Fibroblast of upper back skin (primary cell): ENCODE results near the gene WDR91.

Experiments used
- DNase-seq: peaks from one replicate; pipeline ENCODE4 v3.0.0-alpha.2; 2013

WDR91 gene

DNA sequence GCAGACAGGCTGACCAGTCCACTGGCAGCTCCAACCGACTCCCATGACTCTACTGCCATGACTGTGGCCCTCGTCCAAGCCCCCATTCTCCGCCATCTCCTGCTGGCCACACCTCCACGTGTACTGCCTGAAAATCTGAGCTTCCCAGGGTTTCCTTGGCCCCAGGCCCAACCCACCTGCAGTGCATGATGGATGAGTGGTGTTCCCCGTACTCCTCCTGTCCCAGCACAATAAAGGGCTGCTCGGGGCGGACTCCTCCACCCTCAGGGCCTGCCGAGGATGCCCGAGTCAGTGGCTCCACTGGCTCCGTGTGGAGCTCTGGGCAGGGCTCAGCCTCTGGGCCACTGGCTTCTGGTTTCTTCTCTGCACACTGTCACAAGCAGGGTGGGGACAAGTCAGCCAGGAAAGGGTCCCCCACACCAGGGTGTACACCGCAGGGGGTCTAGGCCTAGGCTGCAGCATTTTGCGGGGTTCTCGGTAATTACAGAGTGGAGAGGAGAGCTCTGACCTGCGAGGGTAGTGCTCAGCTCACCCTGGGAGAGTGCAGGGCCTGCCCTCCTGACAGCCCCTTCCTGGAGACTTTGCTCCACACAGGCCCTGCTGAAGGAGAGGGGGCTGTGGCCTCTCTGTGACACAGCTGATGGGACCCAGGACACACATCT, 15.2 kb downstream of the WDR91 start:
- DNase-seq, result no peak

DNA sequence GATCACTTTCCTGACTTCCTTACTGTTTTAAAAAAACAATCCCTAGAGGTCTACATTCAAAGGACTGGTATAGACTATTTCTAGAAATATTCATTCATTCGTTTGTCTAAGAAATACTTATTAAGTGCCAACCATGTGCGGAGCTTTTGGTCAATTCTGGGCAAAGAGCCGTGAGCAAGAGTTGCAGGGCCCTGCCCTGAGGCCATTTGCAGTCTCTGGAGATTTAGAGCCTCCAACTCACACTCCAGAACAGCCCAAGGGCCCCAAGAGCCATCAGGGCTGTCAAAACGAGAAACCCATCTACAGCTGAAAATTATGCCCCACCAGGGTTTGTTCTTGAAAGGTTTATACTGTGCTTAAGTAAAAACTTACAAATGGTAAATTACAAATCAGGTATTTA, 16.2 kb downstream of the WDR91 start:
- DNase-seq, result no peak

DNA sequence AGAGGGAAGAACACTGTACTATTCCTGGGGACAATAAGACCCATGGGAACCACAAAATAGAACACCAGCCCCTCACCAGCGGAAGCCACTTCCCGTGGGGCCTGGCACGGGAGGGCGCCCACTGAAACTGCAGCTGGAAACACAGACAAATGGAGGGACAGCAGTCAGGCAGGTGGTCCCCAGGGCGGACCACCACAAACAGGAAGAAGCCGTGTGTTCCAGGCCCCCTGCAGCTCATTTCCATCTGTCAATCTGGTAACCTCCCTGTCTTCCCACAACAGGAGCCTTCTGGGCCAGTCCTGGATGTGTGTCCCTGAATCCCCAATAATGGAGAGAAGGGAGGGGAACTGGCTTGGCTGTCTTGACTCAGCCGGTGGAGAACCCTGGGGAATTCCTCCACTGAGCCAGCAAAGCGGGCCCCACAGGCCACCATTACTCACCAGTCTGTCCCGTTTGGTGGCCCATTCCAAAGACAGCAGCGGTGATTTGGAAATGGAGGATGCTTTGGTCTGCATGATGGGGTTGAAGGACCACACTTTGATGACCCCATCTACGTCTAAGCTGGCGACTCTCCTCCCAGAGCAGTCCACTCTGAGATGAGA, 16.7 kb downstream of the WDR91 start:
- peak; percentile 30 for DNase-seq

DNA sequence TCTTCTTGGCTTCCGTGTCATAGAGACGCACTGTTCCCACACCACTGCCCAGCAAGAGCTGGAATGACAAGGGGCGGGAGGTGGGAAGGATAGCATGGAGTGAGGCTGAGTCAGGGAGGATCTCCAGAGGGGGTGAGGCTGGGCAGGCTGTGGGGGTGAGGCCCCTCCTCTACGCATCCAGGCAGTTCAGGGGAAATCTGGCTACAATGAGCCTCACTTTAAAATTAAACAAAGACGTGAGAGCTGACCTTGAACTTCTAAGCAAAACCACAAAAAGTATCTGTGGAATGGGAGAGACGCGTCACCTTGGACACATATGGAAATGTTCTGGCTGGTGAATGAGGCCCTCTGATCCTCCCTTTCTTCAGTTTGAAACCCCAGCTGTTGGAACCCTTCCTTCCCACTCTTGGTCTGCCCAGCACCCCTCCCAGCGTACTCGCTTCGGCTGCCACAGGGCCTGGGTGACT, 17.7 kb downstream of the WDR91 start:
- DNase-seq, result peak; percentile 97

DNA sequence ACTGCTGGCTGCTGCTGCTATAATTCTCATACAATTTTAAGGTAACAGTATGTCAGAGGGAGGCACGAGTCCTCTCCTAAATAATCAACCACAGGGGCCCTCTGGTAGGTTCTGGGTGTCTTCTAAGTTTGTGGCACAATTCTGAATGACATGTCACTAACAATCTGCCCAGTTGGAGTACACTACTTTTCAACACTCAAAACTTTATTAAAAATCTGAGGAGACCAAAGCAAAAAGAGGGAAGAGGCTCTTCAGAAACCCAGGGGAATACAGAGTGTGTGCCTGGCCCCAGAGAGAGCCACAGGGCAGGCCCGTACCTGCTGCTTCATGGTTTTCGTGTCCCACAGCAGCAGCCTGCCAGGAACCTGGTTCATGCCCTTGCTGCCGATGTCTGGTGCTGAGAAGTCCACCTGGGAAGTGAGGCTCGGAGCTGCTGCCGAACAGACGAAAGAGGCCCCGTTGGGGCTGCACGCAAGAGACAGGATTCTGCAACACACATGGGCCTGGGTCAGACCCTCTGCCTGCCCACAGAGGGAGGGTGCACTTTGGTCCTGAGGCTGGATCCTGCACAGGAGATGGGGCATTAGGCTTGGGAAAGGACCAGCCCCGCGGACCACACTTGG, 18.3 kb downstream of the WDR91 start:
- DNase-seq, result no peak

DNA sequence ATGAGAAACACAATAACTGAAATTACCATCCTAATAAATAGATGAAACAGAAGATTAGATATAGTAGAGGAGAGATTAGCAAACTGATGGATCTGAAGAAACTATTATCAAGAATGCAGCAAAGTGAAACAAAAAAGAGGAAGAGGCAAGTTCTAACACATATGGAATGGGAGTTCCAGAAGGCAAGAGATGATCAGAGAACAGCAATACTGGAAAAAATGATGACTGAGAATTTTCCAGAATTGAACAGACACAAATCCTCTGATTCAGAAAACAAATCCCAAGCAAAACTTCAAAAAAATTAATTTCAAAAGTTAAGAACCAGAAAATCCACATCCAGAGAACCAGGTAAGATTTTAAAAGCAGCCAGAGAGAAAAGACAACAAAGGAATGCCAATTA, 20.6 kb downstream of the WDR91 start:
- DNase-seq, result no peak

DNA sequence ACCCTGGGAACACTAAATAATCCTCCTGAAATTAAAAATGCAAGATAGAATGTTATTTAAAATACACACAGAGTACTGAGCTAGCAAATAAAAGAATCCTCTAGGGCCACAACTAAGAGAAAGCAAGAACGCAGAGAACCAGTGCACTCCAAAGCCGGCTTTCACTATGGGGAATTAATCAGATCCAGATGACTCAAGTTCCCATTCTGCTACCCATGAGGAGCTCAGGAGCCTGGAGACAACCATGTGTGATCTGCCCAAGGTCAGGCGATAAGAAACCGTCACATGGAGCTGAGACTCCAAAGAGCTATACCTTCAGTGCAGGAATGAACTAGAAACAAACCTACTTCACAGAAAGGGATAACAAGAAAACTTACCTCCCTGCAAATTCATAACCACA, 21.4 kb downstream of the WDR91 start:
- peak; percentile 81 for DNase-seq

DNA sequence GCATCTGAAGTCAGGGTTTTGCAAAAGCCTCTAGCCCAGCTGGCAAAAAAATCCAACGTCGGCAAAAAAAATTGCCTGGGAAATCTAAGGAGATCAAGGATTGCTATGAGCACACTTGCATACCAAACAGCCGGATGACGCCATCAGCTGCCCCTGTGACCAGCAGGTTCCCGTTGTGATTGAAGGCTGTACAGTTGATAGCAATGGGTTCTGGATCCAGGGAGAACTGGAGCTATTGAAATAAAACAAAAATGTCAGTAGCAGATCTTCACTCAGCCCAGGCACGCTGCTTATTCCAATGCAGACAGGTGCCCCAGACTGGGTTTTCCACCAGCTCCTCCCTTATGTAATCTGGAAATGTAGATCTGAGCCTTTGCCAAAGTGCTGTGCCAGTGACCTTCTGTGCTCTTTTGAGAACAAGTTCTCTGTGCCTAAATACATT, 22.1 kb downstream of the WDR91 start:
- no peak for DNase-seq

DNA sequence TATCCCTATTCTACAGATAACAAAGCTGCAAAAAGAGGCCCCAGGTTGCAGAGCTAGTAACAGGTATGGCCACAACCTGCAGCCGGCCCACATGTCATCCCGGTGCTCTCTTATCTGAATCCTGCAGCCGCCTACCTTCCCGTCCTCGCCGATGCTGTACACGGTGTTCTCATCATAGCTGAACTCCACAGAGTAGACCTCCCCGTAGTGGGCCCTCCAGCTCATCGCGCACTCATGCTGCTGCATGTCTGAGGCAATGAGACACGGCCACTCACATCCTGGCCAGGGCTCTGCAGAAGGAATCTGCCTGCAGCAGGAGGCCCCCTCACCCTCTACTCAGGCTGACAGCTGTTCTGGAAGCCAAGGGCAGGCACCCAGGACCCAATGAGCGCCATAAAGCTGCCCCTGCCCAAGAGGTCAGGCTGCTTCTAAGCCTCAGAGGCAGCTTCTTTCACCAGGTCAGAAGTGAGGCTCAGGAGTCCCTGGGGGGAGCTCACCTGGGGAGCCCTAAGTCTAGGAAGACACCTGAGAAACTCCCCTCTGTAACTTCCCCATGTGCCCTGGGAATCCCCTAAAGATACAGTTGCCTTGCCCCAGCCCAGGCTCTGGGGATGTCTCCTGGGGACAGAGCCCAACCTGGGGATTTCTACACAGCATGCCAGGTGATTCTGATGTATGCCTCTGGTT, 22.9 kb downstream of the WDR91 start:
- DNase-seq, result no peak

DNA sequence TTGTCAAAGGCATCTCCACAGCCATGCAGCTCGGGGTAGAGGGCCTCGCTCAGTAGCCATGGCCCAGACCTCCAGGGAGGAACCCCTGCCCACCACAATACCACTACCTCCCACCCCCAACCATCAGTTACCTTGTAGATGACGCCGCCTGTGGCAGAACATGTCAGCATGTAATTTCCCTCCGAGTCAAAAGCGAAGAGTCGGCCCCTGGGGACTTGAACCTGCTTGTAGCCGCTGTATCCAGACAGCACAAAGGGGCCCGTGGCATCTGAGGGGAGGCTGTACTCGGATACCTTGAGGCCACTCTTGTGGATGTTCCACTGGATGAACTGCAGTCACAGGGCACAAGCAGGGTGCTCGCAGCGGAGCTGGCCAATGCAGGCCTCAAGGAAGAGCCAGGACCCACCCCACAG, 24.5 kb downstream of the WDR91 start:
- no peak for DNase-seq

DNA sequence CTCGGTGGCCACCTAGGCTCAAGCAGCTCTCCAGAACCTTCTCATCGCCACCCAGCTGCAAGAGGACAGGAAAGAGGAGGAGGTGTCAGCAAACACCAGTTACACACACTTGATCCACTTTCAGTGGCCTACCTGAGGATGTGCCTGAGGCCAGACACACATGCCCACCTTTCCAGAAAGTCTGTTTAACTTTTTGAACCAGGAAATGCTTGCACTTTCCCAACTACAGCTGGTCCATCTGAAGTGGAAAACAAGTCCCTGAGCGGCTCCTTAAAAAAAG, 25.1 kb downstream of the WDR91 start:
- DNase-seq, result no peak

DNA sequence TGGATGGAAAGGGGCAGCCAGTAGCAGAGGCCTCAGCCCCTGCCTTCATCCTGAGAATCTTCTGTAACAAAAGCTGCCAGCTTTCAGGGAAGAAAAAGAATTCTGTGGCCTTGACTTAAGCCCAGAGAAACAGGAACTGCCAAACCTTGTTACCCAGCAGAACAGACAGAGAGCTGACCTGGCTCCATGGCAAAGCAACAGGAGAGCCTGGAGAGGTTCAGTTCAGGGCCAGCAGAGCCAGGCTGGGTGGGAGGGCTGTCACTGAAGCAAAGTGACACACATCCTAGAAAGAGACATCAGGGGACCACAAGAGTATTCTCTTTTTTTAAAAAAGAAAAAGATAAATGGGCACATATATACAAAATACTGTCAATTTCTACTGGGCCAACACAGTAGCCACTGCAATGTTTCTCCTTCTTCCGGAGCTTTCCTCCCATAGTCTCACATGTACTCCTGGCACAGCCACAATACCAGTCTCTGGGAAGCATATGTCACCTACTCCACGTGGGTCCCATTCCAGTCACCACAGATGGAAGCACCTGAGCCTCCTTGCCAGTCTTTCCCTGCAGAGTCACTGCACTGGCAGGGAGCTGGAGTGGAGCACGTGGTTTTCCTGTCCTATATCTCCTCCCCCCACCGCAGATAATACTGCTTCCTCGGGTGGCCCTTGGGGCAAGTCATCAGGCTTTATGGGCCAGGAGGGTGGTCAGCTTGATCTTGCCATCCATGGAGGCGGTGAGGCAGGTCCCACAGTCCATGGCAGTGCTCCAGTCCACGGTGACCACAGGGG, 25.7 kb downstream of the WDR91 start:
- DNase-seq, result no peak

DNA sequence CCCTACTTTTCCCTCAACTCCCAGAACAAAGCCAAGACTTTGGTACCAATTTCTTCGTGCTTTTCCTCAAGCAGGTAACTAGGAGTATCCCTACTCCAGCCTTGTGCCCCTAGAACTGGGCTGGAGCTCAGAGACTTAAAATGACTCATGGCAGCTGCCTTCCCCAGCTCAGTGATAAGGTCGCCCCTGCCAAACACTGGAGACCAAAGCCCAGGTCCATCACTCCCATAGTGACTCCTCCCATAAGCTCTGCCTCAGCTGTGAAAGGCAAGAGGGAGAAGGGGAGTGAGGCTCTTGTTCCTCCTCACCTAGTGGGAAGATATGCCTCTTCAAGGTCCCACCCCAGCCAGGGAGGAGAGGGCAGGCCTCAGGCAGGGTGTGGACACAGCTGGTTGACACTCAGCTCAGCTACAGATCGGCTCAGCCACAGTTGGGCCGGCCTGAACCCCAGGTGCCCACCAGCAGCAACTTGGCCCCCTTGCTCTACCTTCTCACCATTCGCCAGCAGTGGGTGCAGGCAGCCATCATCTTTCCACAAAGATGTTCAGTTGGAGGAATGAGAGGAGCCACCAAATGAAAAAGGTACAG, 27.0 kb downstream of the WDR91 start:
- no peak for DNase-seq

DNA sequence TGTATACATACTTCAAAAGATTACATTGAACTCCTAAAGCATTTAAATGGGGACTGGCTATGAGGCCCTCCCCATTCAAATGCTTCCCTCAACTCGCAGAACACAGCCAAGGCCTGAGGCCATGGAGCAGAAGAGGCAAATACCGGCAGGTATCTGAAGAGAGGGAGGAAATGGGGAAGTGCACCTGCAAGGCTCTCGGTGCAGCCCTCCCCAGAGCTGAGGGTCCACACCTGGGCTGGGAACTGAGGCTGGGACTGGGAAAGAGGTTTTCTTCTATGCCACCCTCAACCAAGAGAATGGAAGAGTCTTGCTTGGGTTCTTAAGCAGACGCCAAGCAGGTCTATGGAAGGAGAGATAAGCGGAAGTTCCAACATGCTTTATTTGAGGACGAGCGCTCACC, 27.8 kb downstream of the WDR91 start:
- DNase-seq, result no peak

DNA sequence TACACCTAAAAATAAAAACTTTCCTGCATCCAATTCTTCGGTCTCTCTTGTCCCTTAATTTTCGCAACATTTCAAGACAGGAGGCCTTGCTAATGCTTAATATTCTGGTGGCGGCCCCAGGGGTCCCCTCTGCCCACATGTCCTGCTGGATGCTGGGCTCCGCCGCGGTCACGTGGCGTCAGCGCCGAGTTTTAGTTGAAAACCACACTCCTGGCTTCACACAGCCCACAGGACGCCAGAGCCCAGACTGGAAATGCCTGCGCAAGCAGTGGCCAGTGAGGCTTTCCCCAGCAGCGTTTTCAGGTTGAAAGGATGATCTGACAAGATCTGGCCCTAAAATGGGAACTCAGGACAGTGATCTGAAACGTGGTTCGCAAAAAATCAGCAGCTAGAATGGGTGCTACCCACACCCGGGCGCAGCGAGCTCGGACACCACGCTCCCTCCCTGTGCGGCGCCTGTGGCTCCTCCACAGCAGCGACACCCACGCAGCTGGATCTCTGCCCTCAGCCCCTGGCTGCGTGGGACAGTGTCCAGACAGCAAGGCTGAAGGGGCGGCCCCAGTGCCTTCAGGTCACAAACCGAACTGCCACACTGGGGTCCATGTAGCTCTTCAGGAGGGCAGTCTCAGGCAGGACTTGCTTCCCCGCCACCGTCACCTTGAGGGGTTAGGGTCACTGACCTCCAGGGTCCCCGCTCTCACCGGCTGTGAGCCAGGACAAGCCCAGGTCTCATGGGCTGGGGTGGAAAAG, 29.2 kb downstream of the WDR91 start:
- no peak for DNase-seq

DNA sequence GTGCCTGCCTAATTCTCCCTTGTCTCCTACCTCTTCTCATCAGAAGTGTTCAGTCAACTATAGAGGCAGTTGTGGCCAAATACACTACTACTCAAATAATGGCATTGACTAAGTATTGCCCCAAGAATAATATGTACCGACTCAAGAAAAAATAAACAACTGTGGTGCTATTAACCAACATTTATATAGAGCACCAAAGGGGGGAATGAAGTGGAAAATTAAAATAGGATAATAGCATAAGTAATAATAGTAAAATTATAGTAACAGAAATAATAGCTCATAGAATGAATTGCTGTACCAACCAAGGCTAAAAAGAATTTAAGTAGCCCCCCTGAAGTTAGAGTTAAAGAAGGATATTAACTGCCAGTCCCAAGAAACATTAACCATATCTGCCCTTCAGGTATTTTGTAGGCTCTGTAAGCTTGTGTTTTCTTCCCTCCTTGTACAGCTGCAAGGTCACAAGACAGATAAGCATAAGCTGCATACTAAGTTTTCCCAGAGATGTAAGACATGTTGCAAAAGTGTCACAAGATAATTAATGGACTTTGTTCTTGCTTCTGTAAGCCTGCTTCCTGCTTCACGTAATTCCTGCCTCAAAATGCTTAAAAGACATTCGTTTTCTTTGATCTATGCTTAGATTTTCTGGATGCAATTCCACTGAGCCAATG, 29.9 kb downstream of the WDR91 start:
- DNase-seq, result no peak

DNA sequence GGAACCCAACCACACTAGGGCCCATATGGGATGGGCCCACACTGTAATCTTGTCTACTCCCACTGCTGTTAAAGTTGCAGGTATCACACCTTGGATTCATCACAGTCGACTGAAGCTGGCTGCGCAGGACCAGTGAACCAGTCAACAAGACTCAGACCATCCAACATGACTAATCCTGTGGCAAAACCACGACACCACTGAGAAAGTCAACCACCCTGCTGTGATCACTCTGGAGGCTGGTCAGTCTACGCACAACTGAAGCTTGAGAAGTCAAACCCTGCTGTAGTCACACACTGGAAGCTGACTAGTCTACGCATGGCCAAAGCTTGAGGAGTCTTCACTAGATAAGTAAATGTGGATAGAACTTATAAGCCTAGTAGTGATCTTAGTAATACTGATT, 31.2 kb downstream of the WDR91 start:
- DNase-seq, result no peak

DNA sequence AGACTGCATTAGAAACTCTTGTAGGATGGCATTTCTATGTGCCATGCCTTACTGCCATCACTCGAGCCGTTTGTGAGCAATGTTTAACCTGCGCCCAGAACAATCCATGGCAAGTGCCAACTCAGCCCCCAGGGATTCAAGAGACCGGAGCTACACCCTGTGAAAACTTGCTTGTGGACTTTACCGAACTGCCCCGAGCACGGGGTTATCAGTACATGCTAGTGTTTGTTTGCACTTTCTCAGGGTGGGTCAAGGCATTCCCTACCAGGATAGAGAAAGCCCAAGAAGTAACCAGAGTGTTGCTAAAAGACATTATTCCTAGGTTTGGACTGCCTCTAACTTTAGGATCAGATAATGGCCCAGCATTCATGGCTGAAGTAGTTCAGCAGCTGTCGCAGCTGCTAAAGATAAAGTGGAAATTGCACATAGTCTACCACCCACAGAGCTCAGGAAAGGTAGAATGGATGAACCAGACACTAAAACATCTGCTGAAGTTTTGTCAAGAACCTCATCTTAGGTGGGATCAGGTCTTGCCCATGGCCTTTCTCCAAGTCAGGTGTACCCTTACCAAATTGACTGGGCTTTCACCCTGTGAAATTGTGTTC, 31.9 kb downstream of the WDR91 start:
- no peak for DNase-seq

DNA sequence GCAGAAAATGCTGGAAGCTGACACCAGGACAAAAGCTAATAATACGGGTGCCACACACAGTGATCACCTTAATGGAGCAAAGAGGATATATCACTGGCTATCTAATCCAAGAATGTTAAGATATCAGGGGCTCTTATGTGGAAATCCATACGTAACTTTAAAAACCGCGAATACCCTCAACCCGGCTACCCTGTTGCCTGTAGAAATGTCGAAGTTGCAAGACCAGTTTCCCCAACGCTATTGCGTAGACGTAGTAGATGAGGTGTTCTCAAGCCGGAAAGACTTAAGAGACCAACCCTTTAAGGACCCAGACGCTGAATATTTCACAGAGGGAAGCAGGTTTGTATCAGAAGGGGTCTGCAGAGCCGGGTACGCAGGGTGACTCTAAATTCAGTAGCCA, 33.0 kb downstream of the WDR91 start:
- no peak for DNase-seq

DNA sequence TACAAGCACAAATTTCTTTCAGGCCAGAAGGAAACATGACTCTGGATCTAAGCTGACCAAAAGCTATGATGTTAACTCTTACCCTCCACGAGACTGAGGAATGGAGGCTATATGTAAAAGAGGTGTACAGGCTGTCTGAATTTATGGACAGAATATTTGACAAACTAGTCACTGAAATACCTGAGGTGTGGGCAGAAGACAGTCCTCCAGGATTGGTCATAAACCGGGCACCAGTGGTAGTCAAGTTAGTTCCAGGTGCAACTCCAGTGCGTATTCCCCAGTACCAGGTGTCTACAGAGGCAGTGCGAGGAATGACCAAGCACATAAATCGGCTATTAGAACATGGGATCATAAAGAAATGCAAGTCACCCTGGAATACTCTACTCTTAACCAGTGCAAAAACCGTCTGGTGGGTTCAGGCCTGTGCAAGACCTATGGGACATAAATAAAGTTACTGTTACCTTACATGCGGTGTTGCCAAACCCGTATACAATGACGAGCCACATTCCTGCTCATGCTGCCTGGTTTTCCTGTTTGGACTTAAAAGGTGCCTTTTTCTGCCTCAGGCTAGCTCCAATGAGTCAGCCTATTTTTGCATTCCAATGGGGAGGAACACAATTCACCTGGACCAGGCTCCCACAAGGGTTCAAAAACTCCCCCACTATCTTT, 34.2 kb downstream of the WDR91 start:
- DNase-seq, result no peak

DNA sequence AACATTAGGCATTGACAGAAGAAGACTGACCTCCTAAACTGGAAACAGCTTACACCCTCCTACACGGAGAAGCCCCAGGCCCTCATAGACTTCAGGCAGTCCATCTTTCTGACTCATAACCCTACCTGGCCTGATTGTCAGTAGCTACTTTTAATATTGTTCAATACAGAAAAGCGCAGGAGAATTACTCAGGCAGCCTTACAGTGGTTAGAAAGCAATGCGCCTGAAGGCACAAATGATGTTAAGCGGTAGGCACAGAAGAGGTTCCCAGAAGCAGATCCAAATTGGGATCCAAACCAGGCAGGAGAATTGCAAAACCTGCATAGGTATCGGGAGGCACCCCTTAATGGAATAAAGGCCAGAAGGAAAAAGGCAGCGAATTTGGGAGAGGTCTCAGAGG, 35.4 kb downstream of the WDR91 start:
- DNase-seq, result no peak
